PC-3 (cell line): ENCODE results near the gene ACOT11. TPM values are rescaled to one million over a fixed set of nuclear protein-coding genes. Genes with fewer than 3 reads are reported as not detected.

Experiments
- ATAC-seq: fragments of 200-7000 bp; cut with Tn5 transposase; 2 replicates; pipeline ENCODE4 v1.9.1; 2020; ENCODE audit warnings: mild to moderate bottlenecking, moderate library complexity
- BruUV-seq: library from RNA; stranded (reverse); fragments of 400-500 nt; replicated peaks from 2 replicates; lab custom pipeline; 2021; lab: Mats Ljungman, UMichigan
- CTCF ChIA-PET: fragments of 300-600 bp; sonication (Branson Sonifier 250); formaldehyde crosslinking; loops from one replicate; lab custom pipeline; 2022; ENCODE audit warnings: antibody characterized with exemption; lab: Charles Lee
- POLR2A ChIA-PET: fragments of 300-600 bp; sonication (Branson Sonifier 250); formaldehyde crosslinking; loops from one replicate; lab custom pipeline; 2022; ENCODE audit warnings: antibody characterized with exemption; ENCODE audit not compliant: unreplicated experiment; lab: Charles Lee
- DNase-seq: peaks from one replicate; pipeline ENCODE4 v3.0.0-alpha.2; 2015
- H2AFZ ChIP-seq: fragments of 300-600 bp; sonication (generic); 2 replicates; pipeline ENCODE4 v1.6.0; 2016; ENCODE audit warnings: antibody characterized with exemption, low read length
- H3F3A ChIP-seq: fragments of 300-600 bp; sonication (generic); one replicate; pipeline ENCODE4 v1.6.0; 2017; ENCODE audit warnings: antibody characterized with exemption, low read length, control low read depth, mild to moderate bottlenecking; ENCODE audit not compliant: unreplicated experiment
- H3K27ac ChIP-seq: fragments of 300-600 bp; sonication (generic); 2 replicates; pipeline ENCODE4 v1.5.1; 2016; ENCODE audit warnings: mild to moderate bottlenecking, low read length
- H3K27me3 ChIP-seq: fragments of 300-600 bp; sonication (generic); 2 replicates; pipeline ENCODE4 v1.6.1; 2016; ENCODE audit warnings: low read length, mixed read lengths
- H3K36me3 ChIP-seq: fragments of 300-600 bp; sonication (generic); 2 replicates; pipeline ENCODE4 v1.6.1; 2016; ENCODE audit warnings: low read depth, mixed run types, low read length, mixed read lengths
- H3K4me1 ChIP-seq: fragments of 300-600 bp; sonication (generic); 2 replicates; pipeline ENCODE4 v1.5.1; 2016; ENCODE audit warnings: low read length; ENCODE audit not compliant: insufficient read depth
- H3K4me2 ChIP-seq: fragments of 300-600 bp; sonication (generic); 2 replicates; pipeline ENCODE4 v1.6.0; 2016; ENCODE audit warnings: low read length
- H3K4me3 ChIP-seq: fragments of 300-600 bp; sonication (generic); 2 replicates; pipeline ENCODE4 v1.5.1; 2016; ENCODE audit warnings: mild to moderate bottlenecking, low read length, mixed read lengths
- H3K79me2 ChIP-seq: fragments of 300-600 bp; sonication (generic); 2 replicates; pipeline ENCODE4 v1.6.1; 2017; ENCODE audit warnings: low read length, mixed read lengths
- H3K9ac ChIP-seq: fragments of 300-600 bp; sonication (generic); 2 replicates; pipeline ENCODE4 v1.6.0; 2016; ENCODE audit warnings: mild to moderate bottlenecking, low read length
- H3K9me2 ChIP-seq: fragments of 300-600 bp; sonication (generic); replicated peaks from 2 replicates; pipeline ENCODE4 v1.6.1; 2016; ENCODE audit warnings: mixed run types, low read length, mixed read lengths
- H3K9me3 ChIP-seq: fragments of 300-600 bp; sonication (generic); 2 replicates; pipeline ENCODE4 v1.6.1; 2016; ENCODE audit warnings: low read length, mixed read lengths
- H4K20me1 ChIP-seq: fragments of 300-600 bp; sonication (generic); 2 replicates; pipeline ENCODE4 v1.6.1; 2016; ENCODE audit warnings: low read length, mixed read lengths
- EZH2 ChIP-seq: fragments of 300-600 bp; sonication (generic); IDR thresholded peaks from one replicate; pipeline ENCODE4 v1.6.1; 2017; ENCODE audit warnings: antibody characterized with exemption, mild to moderate bottlenecking, low read length; ENCODE audit not compliant: unreplicated experiment
- EZH2phosphoT487 ChIP-seq: fragments of 300-600 bp; sonication (generic); IDR thresholded peaks from 2 replicates; pipeline ENCODE4 v1.6.1; 2018; ENCODE audit warnings: mild to moderate bottlenecking, antibody characterized with exemption, low read length, borderline replicate concordance
- intact Hi-C: fragments of 100-400 bp; cut with micrococcal nuclease; formaldehyde crosslinking; loops from 2 replicates; pipeline ENCODE4 v1.9.0; 2023
- total RNA-seq: library from RNA; depleted of rRNA; stranded (reverse); fragments of >200 nt; gene quantifications from 2 replicates; pipeline ENCODE4 v1.2.3, GENCODE V29; 2014
- TF ChIP-seq, protein P1 (sequence below): fragments of 300-600 bp; sonication (generic); conservative IDR thresholded peaks from 2 replicates; pipeline ENCODE4 v1.5.1; 2017; ENCODE audit warnings: antibody characterized with exemption, low read depth, mild to moderate bottlenecking, low read length

The ACOT11 gene
- total RNA-seq, 1 experiment from 2014 or later: 5.0 TPM

DNA sequence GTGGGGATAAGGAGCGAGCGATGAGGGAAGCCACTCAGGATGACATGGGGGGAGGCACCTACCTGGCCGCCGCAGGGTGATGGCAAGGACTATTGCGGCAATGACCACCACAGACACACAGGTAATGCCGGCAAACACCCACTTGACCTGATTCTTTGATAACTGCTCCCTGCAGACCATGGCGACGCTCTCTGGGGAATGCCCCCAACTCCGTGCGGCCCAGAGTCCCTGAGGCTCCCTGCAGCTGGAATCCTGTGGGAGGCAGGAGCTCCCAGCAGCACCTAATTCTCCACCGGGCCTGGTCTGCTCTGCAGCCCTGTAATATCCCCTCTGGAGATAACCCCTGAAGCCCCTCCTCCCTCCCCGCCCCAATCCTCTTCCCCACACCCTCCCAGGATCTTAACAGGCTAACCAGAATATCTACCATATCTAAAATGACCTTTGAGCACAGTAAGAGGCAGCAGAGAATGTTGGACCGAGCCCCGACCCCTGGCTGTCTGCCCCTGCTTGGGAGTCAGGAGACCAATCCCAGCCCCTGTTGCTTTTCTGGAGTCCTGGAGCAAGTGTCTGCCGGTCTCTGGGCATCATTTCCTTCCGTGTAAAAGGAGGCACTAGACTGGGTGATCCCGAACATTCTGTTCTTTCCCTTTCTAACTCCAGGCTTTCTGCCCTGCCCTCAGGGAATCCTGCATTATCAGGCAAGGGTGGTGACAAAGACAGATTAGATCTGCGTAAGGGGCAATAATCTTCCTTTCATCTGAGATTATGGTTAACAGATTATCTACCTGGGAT is 75.4 kb downstream of the ACOT11 start, which contains the start of gene FAM151A:
FAM151A (minus strand) TSS at position 310 of the 792 bp plus-strand sequence; CDS start at position 180, 130 bp downstream.
- no peaks in the 10 kb centered on the region for H3K9me2 ChIP-seq
- no peak for DNase-seq
- no peak within 1 kb of the TSS for H3K4me3 ChIP-seq
- no peak within 1 kb of the TSS for H2AFZ ChIP-seq
- no peak within 1 kb of the TSS for H3K27ac ChIP-seq
- ChIA-PET CTCF (no interaction called here), POLR2A (no interaction called here)
- no peaks in the 10 kb centered on the region for H3F3A ChIP-seq
- H3K4me2 ChIP-seq: no peak within 1 kb of the TSS
- no peak for ATAC-seq
- no peak within 1 kb of the TSS for H3K9ac ChIP-seq
- no peaks in the 10 kb centered on the region for H3K36me3 ChIP-seq
- peaks cover 12% of the 10 kb centered on the region; the same call in 1 of the 2 replicates for H3K27me3 ChIP-seq
- H3K79me2 ChIP-seq: no peaks in the 10 kb centered on the region
- no peaks in the 10 kb centered on the region for H3K9me3 ChIP-seq
- intact Hi-C loops: no loop called here
- H3K4me1 ChIP-seq: no peaks in the 10 kb centered on the region
- no TSS peak for BruUV-seq
- no peaks in the 10 kb centered on the region for H4K20me1 ChIP-seq
- no peak for TF ChIP-seq EZH2phosphoT487
- no peak for TF ChIP-seq EZH2
- TF ChIP-seq, protein P1, sequence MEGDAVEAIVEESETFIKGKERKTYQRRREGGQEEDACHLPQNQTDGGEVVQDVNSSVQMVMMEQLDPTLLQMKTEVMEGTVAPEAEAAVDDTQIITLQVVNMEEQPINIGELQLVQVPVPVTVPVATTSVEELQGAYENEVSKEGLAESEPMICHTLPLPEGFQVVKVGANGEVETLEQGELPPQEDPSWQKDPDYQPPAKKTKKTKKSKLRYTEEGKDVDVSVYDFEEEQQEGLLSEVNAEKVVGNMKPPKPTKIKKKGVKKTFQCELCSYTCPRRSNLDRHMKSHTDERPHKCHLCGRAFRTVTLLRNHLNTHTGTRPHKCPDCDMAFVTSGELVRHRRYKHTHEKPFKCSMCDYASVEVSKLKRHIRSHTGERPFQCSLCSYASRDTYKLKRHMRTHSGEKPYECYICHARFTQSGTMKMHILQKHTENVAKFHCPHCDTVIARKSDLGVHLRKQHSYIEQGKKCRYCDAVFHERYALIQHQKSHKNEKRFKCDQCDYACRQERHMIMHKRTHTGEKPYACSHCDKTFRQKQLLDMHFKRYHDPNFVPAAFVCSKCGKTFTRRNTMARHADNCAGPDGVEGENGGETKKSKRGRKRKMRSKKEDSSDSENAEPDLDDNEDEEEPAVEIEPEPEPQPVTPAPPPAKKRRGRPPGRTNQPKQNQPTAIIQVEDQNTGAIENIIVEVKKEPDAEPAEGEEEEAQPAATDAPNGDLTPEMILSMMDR: no peak

- CTCF ChIA-PET: no interaction called here
- Histone ChIP-seq H3K4me3 (no peak overlapping the region), H4K20me1 (no peaks in the 10 kb centered on the region), H3K36me3 (no peaks in the 10 kb centered on the region), H3K4me1 (no peaks in the 10 kb centered on the region), H3K27ac (no peak overlapping the region), H3K27me3 (peaks cover 12% of the 10 kb centered on the region; the same call in 1 of the 2 replicates), H3K9ac (no peak overlapping the region), H2AFZ (no peak overlapping the region), H3K4me2 (no peak overlapping the region), H3K79me2 (no peaks in the 10 kb centered on the region), H3K9me3 (no peaks in the 10 kb centered on the region), H3F3A (no peaks in the 10 kb centered on the region), H3K9me2 (no peaks in the 10 kb centered on the region)
- TF ChIP-seq EZH2phosphoT487 (no peak), EZH2 (no peak)
- TF ChIP-seq, protein P1: no peak
- DNase-seq: no peak
- POLR2A ChIA-PET: no interaction called here
- no TSS peak for BruUV-seq
- ATAC-seq: no peak
- intact Hi-C loops: no loop called here
These were observed 76.7 kb downstream of the ACOT11 start for GRCh38 chr1:54624466-54625464.
